GM19324 (cell line): ENCODE data around the gene CDC42EP4.
"Not testable (repeated sequence)": the region's sequence is repeated elsewhere in the genome, so short reads cannot be mapped to it uniquely, and the experiment has no call there.

Experiments used
- ATAC-seq: cut with Tn5 transposase; IDR thresholded peaks from one replicate; pipeline ENCODE4 v1.9.1; 2021; ENCODE audit warnings: mild to moderate bottlenecking, moderate library complexity; ENCODE audit not compliant: unreplicated experiment, low FRiP score

Gene CDC42EP4

GRCh38 chr17:73323409-73324159 lies 11.8 kb upstream of the CDC42EP4 start:
- no peak for ATAC-seq

DNA sequence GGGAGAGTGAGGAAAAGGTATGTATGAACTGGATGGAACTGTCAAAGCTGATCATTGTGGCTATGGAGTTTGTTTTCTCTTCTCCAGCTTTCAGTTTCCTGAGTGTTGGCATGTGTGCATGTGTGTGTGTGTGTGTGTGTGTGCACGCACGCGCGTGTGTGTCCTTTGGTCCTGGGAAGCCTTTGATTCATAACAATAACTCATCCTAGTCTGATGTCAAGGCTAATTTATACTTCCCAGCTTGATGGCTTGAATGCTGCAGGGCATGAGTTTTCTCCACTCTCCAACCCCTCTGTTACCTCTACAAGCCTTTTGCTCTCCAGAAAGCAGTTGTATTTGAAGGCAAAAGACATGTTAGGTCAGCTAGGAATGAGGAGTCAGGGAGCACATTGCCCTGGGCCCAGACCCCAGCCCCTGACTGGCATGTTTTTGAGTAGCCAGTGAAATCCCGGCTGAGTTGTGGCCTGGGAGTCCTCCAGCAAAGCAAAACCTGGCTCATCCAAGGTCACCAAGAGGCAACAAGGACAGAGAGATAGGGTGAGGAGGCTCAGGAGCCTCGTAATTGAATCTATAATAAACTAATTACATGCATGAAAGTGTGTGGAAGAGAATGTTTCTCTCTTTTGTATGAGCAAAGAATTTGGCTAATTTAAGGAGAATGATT lies 8.9 kb upstream of the CDC42EP4 start:
- ATAC-seq, result no peak

- ATAC-seq, result no peak
These were observed 8.0 kb upstream of the CDC42EP4 start for GRCh38 chr17:73319766-73320165.

- ATAC-seq, result no peak
These were observed 7.0 kb upstream of the CDC42EP4 start for GRCh38 chr17:73318836-73319235.

DNA sequence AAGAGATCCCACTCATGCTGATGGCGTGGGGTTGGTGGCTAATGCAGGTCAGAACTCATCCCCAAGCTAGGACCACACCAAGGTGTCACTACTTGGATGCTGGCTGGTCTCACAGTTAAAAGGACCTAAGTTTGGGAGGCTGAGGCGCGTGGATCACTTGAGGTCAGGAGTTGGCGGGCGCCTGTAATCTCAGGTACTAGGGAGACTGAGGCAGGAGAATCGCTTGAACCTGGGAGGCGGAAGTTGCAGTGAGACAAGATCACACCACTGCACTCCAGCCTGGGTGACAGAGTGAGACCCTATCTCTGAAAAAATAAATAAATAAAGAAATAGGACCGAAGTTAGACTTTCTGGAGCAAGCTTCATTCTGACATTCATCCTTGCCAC lies 6.6 kb upstream of the CDC42EP4 start:
- ATAC-seq, result no peak

- no peak for ATAC-seq
These were observed 6.0 kb upstream of the CDC42EP4 start for GRCh38 chr17:73317513-73318426.

- peak; percentile 64 for ATAC-seq
These were observed 5.2 kb upstream of the CDC42EP4 start for GRCh38 chr17:73316919-73317505.

DNA sequence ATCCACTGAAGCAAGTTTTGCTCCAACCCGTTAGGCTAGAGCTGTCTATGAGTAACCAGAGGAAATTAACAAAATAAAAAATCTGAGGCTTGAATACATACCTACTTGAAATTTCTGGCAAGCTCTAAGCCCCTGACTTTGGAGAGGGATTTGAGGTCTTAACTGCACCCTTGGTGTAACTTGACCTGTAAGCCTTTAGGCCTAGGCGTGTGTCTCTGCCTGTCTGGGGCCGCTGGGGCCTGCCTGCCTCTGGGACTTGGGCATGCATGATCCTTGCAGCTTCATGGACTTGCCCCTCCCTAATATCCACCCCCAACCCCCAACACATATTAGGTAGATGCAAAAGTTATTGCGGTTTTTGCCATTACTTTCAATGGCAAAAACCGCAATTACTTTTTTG lies 3.7 kb upstream of the CDC42EP4 start:
- ATAC-seq, result no peak

GRCh38 chr17:73313526-73314127 lies 1.8 kb upstream of the CDC42EP4 start:
- no peak for ATAC-seq

DNA sequence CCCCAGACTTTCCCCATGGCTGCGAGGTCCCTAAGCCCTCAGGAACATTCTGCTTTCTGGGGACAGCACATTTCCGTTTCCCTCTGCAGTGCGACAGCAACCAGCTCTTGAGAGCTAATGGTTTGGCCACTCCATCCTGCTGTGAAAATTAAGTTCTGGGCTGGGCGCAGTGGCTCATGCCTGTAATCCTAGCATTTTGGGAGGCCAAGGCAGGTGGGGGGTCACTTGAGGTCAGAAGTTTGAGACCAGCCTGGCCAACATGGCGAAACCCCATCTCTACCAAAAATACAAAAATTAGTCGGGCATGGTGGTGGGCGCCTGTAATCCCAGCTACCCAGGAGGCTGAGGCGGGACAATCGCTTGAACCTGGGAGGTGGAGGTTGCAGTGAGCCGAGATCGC lies 1.1 kb upstream of the CDC42EP4 start:
- not testable (repeated sequence) for ATAC-seq

- ATAC-seq, result peak; percentile 18
These were observed 397 bp downstream of the CDC42EP4 start for GRCh38 chr17:73311428-73311780.

GRCh38 chr17:73309727-73310596 lies 1.8 kb downstream of the CDC42EP4 start:
- ATAC-seq, result no peak

GRCh38 chr17:73308959-73309358 lies 2.8 kb downstream of the CDC42EP4 start:
- ATAC-seq, result not testable (repeated sequence)

DNA sequence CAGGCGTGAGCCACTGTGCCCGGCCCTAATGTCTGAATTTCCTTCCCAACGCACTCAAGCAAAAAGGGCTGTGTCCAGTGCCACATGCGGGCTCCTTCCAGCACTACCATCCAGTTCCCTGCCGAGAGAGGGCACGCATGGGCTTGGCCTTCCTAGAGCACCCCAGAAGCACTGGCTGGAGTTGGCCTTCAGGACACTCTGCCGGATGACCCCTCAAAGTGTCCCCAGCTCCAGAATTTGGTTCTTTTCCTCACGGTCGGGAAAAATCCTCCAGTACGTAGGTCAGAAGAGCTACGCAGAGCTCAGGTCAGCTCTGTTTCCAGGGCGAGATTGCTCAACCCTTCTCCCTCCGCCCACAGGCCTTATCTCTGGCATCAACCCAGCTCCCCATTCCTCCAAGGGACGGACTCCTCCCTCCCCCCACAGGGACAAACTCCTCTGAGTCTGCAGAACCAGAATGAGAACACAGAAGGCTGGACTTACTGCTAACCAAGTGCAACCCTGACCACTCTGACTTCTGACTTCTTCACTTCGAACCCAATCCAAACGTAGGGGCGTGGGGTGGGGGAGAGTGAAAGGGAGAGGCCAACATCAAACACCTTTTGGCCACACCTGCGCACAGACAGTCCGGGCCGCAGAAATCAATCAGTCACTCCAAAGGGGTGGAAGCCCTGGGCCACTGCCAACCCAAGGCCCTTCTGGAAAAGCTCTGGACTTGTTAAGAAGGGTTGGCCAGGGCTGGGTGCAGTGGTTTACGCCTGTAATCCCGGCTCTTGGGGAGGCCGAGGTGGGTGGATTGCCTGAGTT lies 3.6 kb downstream of the CDC42EP4 start:
- no peak for ATAC-seq

DNA sequence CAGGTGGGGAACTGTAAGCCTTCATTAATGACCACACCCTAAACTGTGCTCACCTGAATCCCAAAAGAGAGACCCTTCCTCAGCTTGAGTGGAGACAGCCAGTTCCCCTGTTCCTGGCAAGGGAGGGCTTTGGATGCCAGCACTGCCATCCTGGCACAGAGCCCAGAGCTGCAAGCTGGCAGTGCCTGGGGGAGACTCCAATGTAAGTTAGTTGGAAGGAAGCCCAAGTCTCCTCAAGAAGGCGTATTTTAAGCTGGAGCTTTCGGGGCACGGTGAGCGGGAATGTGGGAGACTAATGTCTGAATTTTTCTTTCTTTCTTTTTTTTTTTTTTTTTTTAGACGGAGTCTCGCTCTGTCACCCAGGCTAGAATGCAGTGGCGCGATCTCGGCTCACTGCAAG lies 4.7 kb downstream of the CDC42EP4 start:
- ATAC-seq, result no peak

DNA sequence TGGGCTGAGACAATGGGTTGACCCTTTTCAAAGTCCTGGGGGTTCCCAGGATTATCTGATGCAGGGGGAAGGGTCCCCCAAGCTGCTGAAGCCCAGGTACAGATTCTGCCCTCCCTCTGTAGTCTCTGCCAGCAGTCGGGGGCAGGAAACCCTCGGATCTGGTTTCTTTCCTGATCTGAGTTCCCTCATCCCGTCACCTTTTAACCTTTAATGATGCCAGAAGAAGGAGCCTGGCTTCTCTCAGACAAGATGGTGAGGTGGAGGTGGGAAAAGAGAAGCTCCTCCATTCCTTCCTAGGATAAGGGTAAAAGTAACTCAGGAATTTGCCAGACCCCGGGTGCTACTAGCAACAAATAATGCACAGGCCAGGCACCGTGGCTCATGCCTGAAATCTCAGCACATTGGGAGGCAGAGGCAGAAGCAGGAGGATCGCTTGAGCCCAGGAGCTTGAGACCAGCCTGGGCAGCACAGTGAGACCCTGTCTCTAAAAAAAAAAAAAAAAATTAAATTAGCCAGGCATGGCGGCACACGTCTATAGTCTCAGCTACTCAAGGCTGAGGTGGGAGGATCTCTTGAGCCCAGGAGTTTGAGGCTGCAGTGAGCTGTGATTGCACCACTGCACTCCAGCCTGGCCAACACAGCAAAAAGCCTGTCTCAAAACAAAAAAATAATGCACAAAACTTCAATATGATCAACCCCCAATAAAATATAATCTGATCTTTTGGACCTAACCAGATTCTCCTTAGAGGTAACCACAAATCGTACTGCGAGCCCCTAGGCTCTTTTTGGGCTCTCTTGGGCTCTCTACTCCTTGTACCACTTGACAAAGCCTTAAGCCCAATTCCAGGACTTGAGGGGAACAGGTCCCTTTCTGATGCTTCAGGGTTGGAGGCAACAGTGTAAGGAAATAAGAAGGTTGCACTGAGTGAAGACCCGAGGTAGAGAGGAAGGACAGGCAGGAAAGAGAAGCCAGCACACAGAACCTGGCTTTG lies 5.7 kb downstream of the CDC42EP4 start:
- no peak for ATAC-seq

DNA sequence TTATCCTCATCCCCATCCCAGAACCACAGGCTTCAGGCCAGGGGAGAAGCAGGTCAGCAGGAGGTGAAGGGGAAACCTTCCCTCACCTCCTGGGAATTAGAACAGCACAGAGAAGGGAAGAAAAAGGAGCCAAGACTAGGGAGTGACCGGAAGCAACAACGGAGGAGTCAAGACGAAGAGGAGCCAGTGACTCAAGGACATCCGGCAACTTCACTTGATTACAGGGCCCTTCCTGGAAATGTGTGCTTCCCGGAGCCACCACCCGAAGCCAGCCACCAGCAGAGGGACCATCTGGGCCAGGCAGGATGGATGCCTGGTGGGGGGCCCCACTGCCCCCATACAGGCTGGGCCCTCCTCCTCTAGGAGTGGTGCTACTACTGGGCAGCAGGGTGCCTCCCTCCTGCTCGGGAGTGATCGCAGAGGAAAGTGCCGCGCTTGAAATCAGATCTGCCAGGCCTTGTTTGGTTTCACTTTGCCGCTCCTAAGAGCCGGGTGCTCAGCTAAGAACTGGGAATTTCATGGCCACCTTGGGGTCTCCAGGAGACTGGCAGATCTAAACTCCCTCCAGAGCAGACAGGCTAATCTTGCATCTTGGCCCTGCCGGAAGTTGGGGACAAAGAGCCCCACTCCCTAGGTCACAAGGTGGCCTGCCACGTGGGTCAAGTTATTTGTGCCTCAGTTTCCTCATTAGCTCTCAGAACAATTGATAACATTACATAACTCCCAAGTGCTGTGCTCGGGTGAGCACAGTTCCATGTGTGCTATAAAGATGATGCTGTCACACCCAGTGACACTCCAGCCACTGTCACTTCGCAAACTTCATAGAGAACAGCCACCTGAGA lies 6.6 kb downstream of the CDC42EP4 start:
- ATAC-seq, result no peak
